HepG2 (cell line): ENCODE measurements around the gene TP53TG5. TPM values are rescaled to one million over a fixed set of nuclear protein-coding genes. Genes with fewer than 3 reads are reported as not detected.

Experiments
- ARNT ChIP-seq: fragments of 450-650 bp; IDR thresholded peaks from 2 replicates; pipeline ENCODE4 v1.6.1; 2017
- ARNT2 ChIP-seq: sonication (generic); formaldehyde crosslinking; IDR thresholded peaks from 2 replicates; pipeline ENCODE4 v1.8.0; 2022; ENCODE audit warnings: mild to moderate bottlenecking, low read depth, missing genetic modification reagents, moderate library complexity
- CSRNP1 ChIP-seq: sonication (generic); formaldehyde crosslinking; IDR thresholded peaks from 2 replicates; pipeline ENCODE4 v1.8.1; 2023; ENCODE audit warnings: mild to moderate bottlenecking, missing genetic modification reagents
- FOXJ3 ChIP-seq: sonication (generic); formaldehyde crosslinking; IDR thresholded peaks from 2 replicates; pipeline ENCODE4 v1.4.0; 2020; ENCODE audit warnings: missing genetic modification reagents, mild to moderate bottlenecking, borderline replicate concordance
- GFI1 ChIP-seq: sonication (generic); formaldehyde crosslinking; IDR thresholded peaks from 2 replicates; pipeline ENCODE4 v1.5.0; 2020; ENCODE audit warnings: missing genetic modification reagents, mild to moderate bottlenecking, borderline replicate concordance
- GTF2F1 ChIP-seq: fragments of 150-350 bp; IDR thresholded peaks from 2 replicates; pipeline ENCODE4 v1.6.1; 2014; ENCODE audit warnings: low read length
- HBP1 ChIP-seq: IDR thresholded peaks from 2 replicates; pipeline ENCODE4 v1.6.1; 2016; ENCODE audit warnings: low read depth, control low read depth
- HNRNPK ChIP-seq: fragments of 200-400 bp; formaldehyde crosslinking; IDR thresholded peaks from 2 replicates; pipeline ENCODE4 v1.6.1; 2018; ENCODE audit warnings: low read length, low read depth, moderate library complexity, mild to moderate bottlenecking; ENCODE audit not compliant: poor library complexity, severe bottlenecking
- KDM6A ChIP-seq: IDR thresholded peaks from 2 replicates; pipeline ENCODE4 v1.6.1; 2016; ENCODE audit warnings: low read depth
- LBX2 ChIP-seq: sonication (generic); formaldehyde crosslinking; IDR thresholded peaks from 2 replicates; pipeline ENCODE4 v1.5.0; 2020; ENCODE audit warnings: missing genetic modification reagents, mild to moderate bottlenecking, borderline replicate concordance
- MAFK ChIP-seq, 2 experiments: IDR thresholded peaks in 1 of 2; conservative IDR thresholded peaks in 1 of 2; 2 replicates each; pipeline ENCODE4 v1.6.1; 2011; ENCODE audit warnings: improper control_type of control experiment in 2 of 2, low read length in 2 of 2
- MEF2D ChIP-seq: sonication (generic); formaldehyde crosslinking; IDR thresholded peaks from 2 replicates; pipeline ENCODE4 v1.5.1; 2020; ENCODE audit warnings: mild to moderate bottlenecking, missing genetic modification reagents
- MTA1 ChIP-seq: sonication (generic); formaldehyde crosslinking; IDR thresholded peaks from 2 replicates; pipeline ENCODE4 v1.4.0; 2020; ENCODE audit warnings: missing genetic modification reagents, mild to moderate bottlenecking, borderline replicate concordance
- MTF2 ChIP-seq: sonication (generic); formaldehyde crosslinking; IDR thresholded peaks from 2 replicates; pipeline ENCODE4 v1.5.0; 2020; ENCODE audit warnings: missing genetic modification reagents, borderline replicate concordance
- MXD4 ChIP-seq: IDR thresholded peaks from 2 replicates; pipeline ENCODE4 v1.6.1; 2016; ENCODE audit warnings: mild to moderate bottlenecking, missing biosample characterization, missing genetic modification reagents
- RFX5 ChIP-seq: IDR thresholded peaks from 2 replicates; pipeline ENCODE4 v1.6.1; 2011; ENCODE audit warnings: low read depth, low read length, improper control_type of control experiment
- RXRA ChIP-seq: sonication (generic); formaldehyde crosslinking; IDR thresholded peaks from 2 replicates; pipeline ENCODE4 v1.5.1; 2020; ENCODE audit warnings: missing genetic modification reagents
- TOE1 ChIP-seq: sonication (generic); formaldehyde crosslinking; IDR thresholded peaks from 2 replicates; pipeline ENCODE4 v1.4.0; 2020; ENCODE audit warnings: mild to moderate bottlenecking, missing genetic modification reagents
- ZBTB7B ChIP-seq: sonication (generic); formaldehyde crosslinking; IDR thresholded peaks from 2 replicates; pipeline ENCODE4 v1.4.0; 2020; ENCODE audit warnings: missing genetic modification reagents
- ZMYM4 ChIP-seq: sonication (generic); formaldehyde crosslinking; IDR thresholded peaks from 2 replicates; pipeline ENCODE4 v1.8.1; 2023; ENCODE audit warnings: mild to moderate bottlenecking, missing genetic modification reagents
- ZNF253 ChIP-seq: sonication (generic); formaldehyde crosslinking; IDR thresholded peaks from 2 replicates; pipeline ENCODE4 v1.8.0; 2022; ENCODE audit warnings: mild to moderate bottlenecking, missing genetic modification reagents, borderline replicate concordance
- ZNF605 ChIP-seq: sonication (generic); formaldehyde crosslinking; IDR thresholded peaks from 2 replicates; pipeline ENCODE4 v1.8.0; 2022; ENCODE audit warnings: mild to moderate bottlenecking, missing genetic modification reagents
- ZNF607 ChIP-seq: sonication (generic); formaldehyde crosslinking; IDR thresholded peaks from 2 replicates; pipeline ENCODE4 v1.5.1; 2020; ENCODE audit warnings: missing genetic modification reagents, mild to moderate bottlenecking, borderline replicate concordance
- ZNF616 ChIP-seq: sonication (generic); formaldehyde crosslinking; IDR thresholded peaks from 2 replicates; pipeline ENCODE4 v1.5.0; 2020; ENCODE audit warnings: low read depth, mild to moderate bottlenecking, missing genetic modification reagents
- ZNF678 ChIP-seq: sonication (generic); formaldehyde crosslinking; IDR thresholded peaks from 2 replicates; pipeline ENCODE4 v1.4.0; 2020; ENCODE audit warnings: mild to moderate bottlenecking, missing genetic modification reagents
- ZSCAN30 ChIP-seq: sonication (generic); formaldehyde crosslinking; IDR thresholded peaks from 2 replicates; pipeline ENCODE4 v1.5.0; 2020; ENCODE audit warnings: mild to moderate bottlenecking, missing genetic modification reagents
- polyA plus RNA-seq, 8 experiments: library from polyadenylated mRNA; depleted of rRNA in 3 of 8; stranded (reverse) in 7 of 8; unstranded in 1 of 8; fragments of >200 nt; fragmentation: Illumina TruSeq in 4 of 8; extraction: Trizol in 4 of 8; gene quantifications; 2 replicates each; pipeline versions ENCODE4 v1.2.1 to v1.2.3, GENCODE V29; 2011 to 2016; ENCODE audit warnings: low read depth in 4 of 8, missing spikeins in 1 of 8, mixed read lengths in 1 of 8; ENCODE audit not compliant: insufficient read depth in 1 of 8
- total RNA-seq, 5 experiments: library from RNA; depleted of rRNA; stranded (reverse); fragments of >200 nt; fragmentation: Illumina TruSeq; extraction: Trizol; gene quantifications; 2 replicates each; pipeline ENCODE4 v1.2.3, GENCODE V29; 2016; ENCODE audit warnings: low read depth in 1 of 5

TP53TG5 gene
- total and polyA plus RNA-seq, 2 of the 13 experiments (the other 11 are each of a cell fraction or from before 2014, with no cell fraction given): 0.11 TPM; not detected in 1

- TF ChIP-seq ZNF607 (CRISPR knock-in tag) (no peak; the same call in 1 of the 2 replicates), ZNF605 (CRISPR knock-in tag) (peak; percentile 68), ZSCAN30 (peak; percentile 13; the same call in 1 of the 2 replicates), ZNF253 (CRISPR knock-in tag) (no peak), ZNF678 (CRISPR knock-in tag) (no peak), MTF2 (no peak), ZBTB7B (peak; percentile 58), GTF2F1 (no peak), TOE1 (CRISPR knock-in tag) (no peak), MXD4 (CRISPR knock-in tag) (0 out of 2 replicates have a peak, but pooled peaks have one; percentile 12), MTA1 (CRISPR knock-in tag) (peak; percentile 81), KDM6A (no peak; the same call in 1 of the 2 replicates), ARNT2 (no peak), GFI1 (CRISPR knock-in tag) (peak; percentile 74), RFX5 (no peak), HBP1 (CRISPR knock-in tag) (peak; percentile 77; the same call in 1 of the 2 replicates), ZNF616 (CRISPR knock-in tag) (no peak), RXRA (CRISPR knock-in tag) (peak; percentile 97), FOXJ3 (CRISPR knock-in tag) (peak; percentile 87), ZMYM4 (peak; percentile 57), MEF2D (CRISPR knock-in tag) (peak; percentile 66; the same call in 1 of the 2 replicates), LBX2 (no peak), ARNT (no peak), HNRNPK (no peak), CSRNP1 (CRISPR knock-in tag) (no peak), MAFK (conservative IDR thresholded peaks at IDR 0.05 in 1 of 2, IDR thresholded peaks at IDR 0.05 in 1 of 2; ENCODE audit: low read length in 2 of 2) (0 out of 4 replicates have a peak, but pooled peaks have one; percentile 5 to 28)
Observed at GRCh38 chr20:45340236-45340847, 37.8 kb downstream of the TP53TG5 start (continued).
